Stimulated activated CD8-positive, alpha-beta memory T cell treated with anti-CD3 and anti-CD28 coated beads, Interleukin-12 subunit alpha, Interleukin-12 subunit beta, amount 100 ng/mL, for 24 hours (primary cell): ENCODE results near the gene SIPA1.
"Not testable (repeated sequence)": the region's sequence is repeated elsewhere in the genome, so short reads cannot be mapped to it uniquely, and the experiment has no call there.

Experiments used
- DNase-seq: peaks from one replicate; pipeline ENCODE4 v3.0.0-alpha.2; 2020; ENCODE audit errors: extremely low read depth

SIPA1 gene

GRCh38 chr11:65645710-65646109 is 7.8 kb downstream of the SIPA1 start:
- no peak for DNase-seq

- DNase-seq, result no peak
Observed at GRCh38 chr11:65646288-65646957, 8.5 kb downstream of the SIPA1 start.

GRCh38 chr11:65646958-65647701 is 9.2 kb downstream of the SIPA1 start:
- no peak for DNase-seq

- no peak for DNase-seq
Observed at GRCh38 chr11:65648997-65649493, 11.1 kb downstream of the SIPA1 start.

GRCh38 chr11:65649656-65650546 is 12.0 kb downstream of the SIPA1 start:
- no peak for DNase-seq

GRCh38 chr11:65650547-65651338 is 12.8 kb downstream of the SIPA1 start:
- DNase-seq, result no peak

GRCh38 chr11:65651339-65651588 is 13.4 kb downstream of the SIPA1 start:
- DNase-seq, result no peak

GRCh38 chr11:65651589-65652510 is 13.9 kb downstream of the SIPA1 start:
- no peak for DNase-seq

- peak; percentile 91 for DNase-seq
Observed at GRCh38 chr11:65652511-65653228, 14.8 kb downstream of the SIPA1 start.

GRCh38 chr11:65653229-65654225 is 15.6 kb downstream of the SIPA1 start:
- no peak for DNase-seq

- DNase-seq, result no peak
Observed at GRCh38 chr11:65654375-65655349, 16.8 kb downstream of the SIPA1 start.

- no peak for DNase-seq
Observed at GRCh38 chr11:65655570-65656332, 17.9 kb downstream of the SIPA1 start.

GRCh38 chr11:65657426-65657825 is 19.5 kb downstream of the SIPA1 start:
- no peak for DNase-seq

GRCh38 chr11:65658174-65659021 is 20.5 kb downstream of the SIPA1 start:
- no peak for DNase-seq

GRCh38 chr11:65660038-65660437 is 22.1 kb downstream of the SIPA1 start:
- no peak for DNase-seq

GRCh38 chr11:65660908-65661307 is 23.0 kb downstream of the SIPA1 start:
- DNase-seq, result not testable (repeated sequence)
